ENCODE data around the gene FAAP20. TPM values are rescaled to one million over a fixed set of nuclear protein-coding genes. Genes with fewer than 3 reads are reported as not detected.

The FAAP20 gene
- total and polyA plus RNA-seq, 9 of the 15 experiments (the other 6 are each of a cell fraction or from before 2014, with no cell fraction given) = 0.58 to 143 (median 9.9) TPM

- ATAC-seq (peak; percentile 7), DNase-seq (ENCODE audit: extremely low read depth in 1 of 4, low spot score in 3 of 4) (no peak), FAIRE-seq (no peak)
- Histone ChIP-seq H3K9me1 (ENCODE audit: control insufficient read depth, insufficient read depth, low read length) (peaks cover 17% of the 10 kb centered on the region), H3K4me2 (ENCODE audit: insufficient read depth, low read length) (no peak overlapping the region), H3K27me3 (ENCODE audit: control insufficient read depth in 2 of 2, insufficient read depth in 2 of 2, low read length in 2 of 2) (no peaks in the 10 kb centered on the region), H3K4me1 (replicated peaks in 1 of 2; ENCODE audit: control insufficient read depth in 2 of 2, insufficient read depth in 2 of 2, low read length in 2 of 2) (peaks cover 0 to 58% of the 10 kb centered on the region in 2 experiments; a peak in 4 of 5 replicates), H2AFZ (ENCODE audit: low read depth, low read length) (no peak overlapping the region), H3K4me3 (no peak overlapping the region), H3K79me2 (ENCODE audit: control insufficient read depth, insufficient read depth, low read length) (peaks cover 95% of the 10 kb centered on the region), H3K9me3 (replicated peaks; ENCODE audit: control insufficient read depth, insufficient read depth, low read depth, low read length) (no peaks in the 10 kb centered on the region), H3K9ac (ENCODE audit: insufficient read depth in 1 of 2, low read depth in 2 of 2, low read length in 2 of 2) (peak overlapping the region in 1 of 2 experiments; percentile 75; a peak in 2 of 4 replicates), H3K36me3 (ENCODE audit: control insufficient read depth, insufficient read depth, low read length) (peaks cover 38% of the 10 kb centered on the region; the same call in 1 of the 3 replicates), H4K20me1 (replicated peaks; ENCODE audit: control insufficient read depth, insufficient read depth, low read length) (peaks cover 48% of the 10 kb centered on the region; the same call in 1 of the 2 replicates), H3K27ac (ENCODE audit: extremely low read depth, low read depth, low read length) (no peak overlapping the region)
- WGBS (ENCODE audit: insufficient coverage, low coverage, missing lambda C conversion rate) = 79% methylated on average over 13 of the region's 13 CpGs
- ChIA-PET CTCF (ENCODE audit: low intra/inter-chr PET ratio) (no interaction called here), POLR2A (interaction anchor here (0.8 to 5.7 kb wide), 4 partner anchors 11 to 49 kb away, joined by 3 to 33 read pairs (median 3); partner anchors contain the start of genes FAAP20 and SKI)
- intact Hi-C loops (cut with micrococcal nuclease) = no loop called here
- in situ Hi-C loops (cut with MboI) = no loop called here
- BruUV-seq (replicated peaks) = no TSS peak
- 0 out of 2 replicates have a peak, but pooled peaks have one; percentile 34 for TF ChIP-seq POLR2A (conservative IDR thresholded peaks at IDR 0.05)
- TF ChIP-seq SUPT5H (IDR thresholded peaks at IDR 0.05) = peak; percentile 53
- TF ChIP-seq NR2F6 (CRISPR knock-in tag; IDR thresholded peaks at IDR 0.05) = no peak
- TF ChIP-seq POLR2G (IDR thresholded peaks at IDR 0.05; ENCODE audit: low read depth, low read length) = 0 out of 2 replicates have a peak, but pooled peaks have one; percentile 28
- no peak for TF ChIP-seq HBP1 (CRISPR knock-in tag; IDR thresholded peaks at IDR 0.05)
- no peak for TF ChIP-seq HMG20B (CRISPR knock-in tag; IDR thresholded peaks at IDR 0.05)
- TF ChIP-seq NEUROD1 (IDR thresholded peaks at IDR 0.05; ENCODE audit: borderline replicate concordance, low read depth, low read length, partially characterized antibody) = no peak
- TF ChIP-seq TCF15 (CRISPR knock-in tag; IDR thresholded peaks at IDR 0.05) = no peak
Observed at GRCh38 chr1:2241820-2242219, 47.2 kb upstream of the FAAP20 start.
